Measurements from ENCODE around the gene BCAS3.

- TF ChIP-seq, protein P1, sequence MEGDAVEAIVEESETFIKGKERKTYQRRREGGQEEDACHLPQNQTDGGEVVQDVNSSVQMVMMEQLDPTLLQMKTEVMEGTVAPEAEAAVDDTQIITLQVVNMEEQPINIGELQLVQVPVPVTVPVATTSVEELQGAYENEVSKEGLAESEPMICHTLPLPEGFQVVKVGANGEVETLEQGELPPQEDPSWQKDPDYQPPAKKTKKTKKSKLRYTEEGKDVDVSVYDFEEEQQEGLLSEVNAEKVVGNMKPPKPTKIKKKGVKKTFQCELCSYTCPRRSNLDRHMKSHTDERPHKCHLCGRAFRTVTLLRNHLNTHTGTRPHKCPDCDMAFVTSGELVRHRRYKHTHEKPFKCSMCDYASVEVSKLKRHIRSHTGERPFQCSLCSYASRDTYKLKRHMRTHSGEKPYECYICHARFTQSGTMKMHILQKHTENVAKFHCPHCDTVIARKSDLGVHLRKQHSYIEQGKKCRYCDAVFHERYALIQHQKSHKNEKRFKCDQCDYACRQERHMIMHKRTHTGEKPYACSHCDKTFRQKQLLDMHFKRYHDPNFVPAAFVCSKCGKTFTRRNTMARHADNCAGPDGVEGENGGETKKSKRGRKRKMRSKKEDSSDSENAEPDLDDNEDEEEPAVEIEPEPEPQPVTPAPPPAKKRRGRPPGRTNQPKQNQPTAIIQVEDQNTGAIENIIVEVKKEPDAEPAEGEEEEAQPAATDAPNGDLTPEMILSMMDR (IDR thresholded peaks at IDR 0.05), result no peak
- TF ChIP-seq POLR2A (IDR thresholded peaks at IDR 0.05), result no peak
Observed at GRCh38 chr17:61343576-61343975, 665.9 kb downstream of the BCAS3 start.
